GM19372 (cell line): Measurements from ENCODE around the gene UNC5CL.

Experiments used
- ATAC-seq: cut with Tn5 transposase; IDR thresholded peaks from one replicate; pipeline ENCODE4 v1.9.1; 2021; ENCODE audit warnings: mild to moderate bottlenecking, low read depth, moderate library complexity; ENCODE audit not compliant: unreplicated experiment

The UNC5CL gene

DNA sequence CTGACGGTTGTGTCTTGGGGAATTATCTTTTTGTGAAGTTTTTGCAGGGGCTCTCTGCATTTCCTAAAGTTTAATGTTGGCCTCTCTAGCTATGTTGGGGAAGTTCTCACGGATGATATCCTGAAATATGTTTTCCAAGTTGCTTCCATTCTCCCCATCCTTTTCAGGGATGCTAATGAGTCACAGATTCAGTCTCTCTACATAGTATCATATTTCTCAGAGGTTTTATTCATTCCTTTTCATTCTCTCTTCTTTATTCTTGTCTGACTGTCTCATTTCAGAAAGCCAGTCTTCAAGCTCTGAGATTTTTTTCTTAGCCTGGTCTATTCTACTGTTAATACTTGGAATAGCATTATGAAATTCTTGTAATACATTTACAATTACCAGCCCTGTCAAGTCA lies 61.3 kb downstream of the UNC5CL start:
- no peak for ATAC-seq

DNA sequence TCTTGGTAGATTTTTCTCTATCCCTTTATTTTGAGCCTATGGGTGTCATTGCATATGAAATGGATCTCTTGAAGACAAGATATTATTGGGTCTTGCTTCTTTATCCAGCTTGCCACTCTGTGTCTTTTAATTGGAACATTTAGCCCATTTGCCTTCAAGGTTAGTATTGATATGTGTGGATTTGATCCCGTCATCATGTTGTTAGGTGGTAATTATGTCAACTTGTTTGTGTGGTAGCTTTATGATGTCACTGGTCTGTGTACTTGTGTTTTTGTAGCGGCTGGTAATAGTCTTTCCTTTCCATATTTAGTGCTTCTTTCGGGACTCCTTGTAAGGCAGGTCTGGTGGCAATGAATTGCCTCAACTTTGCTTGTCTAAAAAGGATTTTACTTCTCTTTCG lies 61.9 kb downstream of the UNC5CL start:
- no peak for ATAC-seq
